ENCODE results near the gene MCF2L2.
"Not testable (repeated sequence)": the region's sequence is repeated elsewhere in the genome, so short reads cannot be mapped to it uniquely, and the experiment has no call there.

The MCF2L2 gene

GRCh38 chr3:183181606-183182005 lies 246.8 kb downstream of the MCF2L2 start:
- Histone ChIP-seq H3K4me3 (ENCODE audit: low read depth, low read length) (no peak overlapping the region), H3K9ac (no peak overlapping the region), H2AFZ (no peak overlapping the region), H3K27me3 (ENCODE audit: control insufficient read depth, insufficient read depth, low read length) (no peaks in the 10 kb centered on the region), H3K79me2 (no peaks in the 10 kb centered on the region), H3K9me3 (ENCODE audit: control insufficient read depth, low read length) (no peaks in the 10 kb centered on the region), H3K27ac (no peak overlapping the region), H3K4me1 (no peaks in the 10 kb centered on the region), H3K36me3 (ENCODE audit: control insufficient read depth, insufficient read depth, low read length) (no peaks in the 10 kb centered on the region), H3K4me2 (ENCODE audit: low read length) (no peak overlapping the region)
- no peak for TF ChIP-seq CTCF (IDR thresholded peaks at IDR 0.05)

- H3K9me3 ChIP-seq (ENCODE audit: control insufficient read depth, low read length) = no peaks in the 10 kb centered on the region
- TF ChIP-seq CTCF (IDR thresholded peaks at IDR 0.05) = no peak
- H2AFZ ChIP-seq = no peak overlapping the region
- no peak overlapping the region for H3K9ac ChIP-seq
- no peaks in the 10 kb centered on the region for H3K27me3 ChIP-seq (ENCODE audit: control insufficient read depth, insufficient read depth, low read length)
- no peak overlapping the region for H3K4me2 ChIP-seq (ENCODE audit: low read length)
- H3K79me2 ChIP-seq = no peaks in the 10 kb centered on the region
- H3K27ac ChIP-seq = no peak overlapping the region
- no peak overlapping the region for H3K4me3 ChIP-seq (ENCODE audit: low read depth, low read length)
- H3K4me1 ChIP-seq = no peaks in the 10 kb centered on the region
- H3K36me3 ChIP-seq (ENCODE audit: control insufficient read depth, insufficient read depth, low read length) = no peaks in the 10 kb centered on the region
These were observed 247.6 kb downstream of the MCF2L2 start for GRCh38 chr3:183180784-183181295.

- Histone ChIP-seq H3K79me2 (no peaks in the 10 kb centered on the region), H3K36me3 (ENCODE audit: control insufficient read depth, insufficient read depth, low read length) (no peaks in the 10 kb centered on the region), H2AFZ (no peak overlapping the region), H3K27me3 (ENCODE audit: control insufficient read depth, insufficient read depth, low read length) (no peaks in the 10 kb centered on the region), H3K4me1 (no peaks in the 10 kb centered on the region), H3K4me2 (ENCODE audit: low read length) (no peak overlapping the region), H3K27ac (no peak overlapping the region), H3K9ac (no peak overlapping the region), H3K9me3 (ENCODE audit: control insufficient read depth, low read length) (no peaks in the 10 kb centered on the region), H3K4me3 (ENCODE audit: low read depth, low read length) (no peak overlapping the region)
- TF ChIP-seq CTCF (IDR thresholded peaks at IDR 0.05) = no peak
These were observed 248.2 kb downstream of the MCF2L2 start for GRCh38 chr3:183180110-183180783.

- not testable (repeated sequence) for H3K27ac ChIP-seq; H3K27me3 ChIP-seq (ENCODE audit: control insufficient read depth, insufficient read depth, low read length); H3K79me2 ChIP-seq; H3K9ac ChIP-seq; H3K9me3 ChIP-seq (ENCODE audit: control insufficient read depth, low read length); H3K4me1 ChIP-seq; H3K36me3 ChIP-seq (ENCODE audit: control insufficient read depth, insufficient read depth, low read length)
- peak overlapping the region; percentile 59 for H2AFZ ChIP-seq
- peak overlapping the region; percentile 46 for H3K4me3 ChIP-seq (ENCODE audit: low read depth, low read length)
- H3K4me2 ChIP-seq (ENCODE audit: low read length) = peak overlapping the region; percentile 93
These were observed 248.9 kb downstream of the MCF2L2 start for GRCh38 chr3:183179550-183179908.

- Histone ChIP-seq H3K79me2 (no peaks in the 10 kb centered on the region), H3K36me3 (ENCODE audit: control insufficient read depth, insufficient read depth, low read length) (no peaks in the 10 kb centered on the region), H3K4me3 (ENCODE audit: low read depth, low read length) (peak overlapping the region; percentile 46), H3K9ac (no peak overlapping the region), H3K4me1 (no peaks in the 10 kb centered on the region), H3K27me3 (ENCODE audit: control insufficient read depth, insufficient read depth, low read length) (no peaks in the 10 kb centered on the region), H3K27ac (no peak overlapping the region), H3K9me3 (ENCODE audit: control insufficient read depth, low read length) (no peaks in the 10 kb centered on the region), H2AFZ (peak overlapping the region; percentile 59), H3K4me2 (ENCODE audit: low read length) (peak overlapping the region; percentile 93)
- peak; percentile 33 for TF ChIP-seq CTCF (IDR thresholded peaks at IDR 0.05)
These were observed 249.4 kb downstream of the MCF2L2 start for GRCh38 chr3:183178833-183179549.
